Liver (tissue), 9 donors: Measurements from ENCODE around the gene SCGB1C2. TPM values are rescaled to one million over a fixed set of nuclear protein-coding genes. Genes with fewer than 3 reads are reported as not detected.

Source experiments
- DNase-seq: peaks from one replicate; pipeline ENCODE4 v3.0.0-alpha.2; 2017; ENCODE audit warnings: low spot score
- H3K27ac ChIP-seq, 2 donors: one replicate each; pipeline ENCODE4 v1.7.0; 2013; ENCODE audit warnings: inconsistent platforms in 2 of 2, low read length in 2 of 2, control low read depth in 1 of 2, low read depth in 1 of 2, mild to moderate bottlenecking in 1 of 2
- H3K27me3 ChIP-seq, 4 donors: one replicate each; pipeline versions ENCODE4 v1.6.1 to v1.7.0; 2013; ENCODE audit warnings: low read length in 3 of 4, inconsistent platforms in 1 of 4, mild to moderate bottlenecking in 1 of 4, moderate library complexity in 1 of 4; ENCODE audit not compliant: control insufficient read depth in 4 of 4, insufficient read depth in 4 of 4
- H3K36me3 ChIP-seq, 4 donors: one replicate each; pipeline versions ENCODE4 v1.6.1 to v1.7.0; 2013; ENCODE audit warnings: low read length in 3 of 4, mild to moderate bottlenecking in 3 of 4, low read depth in 1 of 4, moderate library complexity in 1 of 4; ENCODE audit not compliant: control insufficient read depth in 4 of 4, insufficient read depth in 3 of 4
- H3K4me1 ChIP-seq, 4 donors: one replicate each; pipeline versions ENCODE4 v1.6.1 to v1.7.0; 2013; ENCODE audit warnings: low read length in 3 of 4, mild to moderate bottlenecking in 3 of 4, moderate library complexity in 1 of 4; ENCODE audit not compliant: control insufficient read depth in 4 of 4, insufficient read depth in 4 of 4
- H3K4me3 ChIP-seq, 3 donors: one replicate each; pipeline versions ENCODE4 v1.6.1 to v1.7.0; 2013; ENCODE audit warnings: low read length in 3 of 3, control low read depth in 1 of 3, low read depth in 1 of 3, mild to moderate bottlenecking in 1 of 3
- H3K9ac ChIP-seq, 2 donors: one replicate each; pipeline ENCODE4 v1.7.0; 2013; ENCODE audit warnings: low read length in 2 of 2, mild to moderate bottlenecking in 2 of 2, moderate library complexity in 2 of 2, control low read depth in 1 of 2, low read depth in 1 of 2
- H3K9me3 ChIP-seq, 4 donors: one replicate each; pipeline versions ENCODE4 v1.6.1 to v1.7.0; 2013; ENCODE audit warnings: low read length in 3 of 4; ENCODE audit not compliant: control insufficient read depth in 4 of 4
- EGR1 ChIP-seq, 2 donors: IDR thresholded peaks; 2 replicates each; pipeline ENCODE4 v1.6.1; 2016 to 2018; ENCODE audit warnings: antibody characterized with exemption in 2 of 2, low read depth in 2 of 2
- FOXA1 ChIP-seq: IDR thresholded peaks from 2 replicates; pipeline ENCODE4 v1.6.1; 2016; ENCODE audit warnings: antibody characterized with exemption
- FOXA2 ChIP-seq: IDR thresholded peaks from 2 replicates; pipeline ENCODE4 v1.6.1; 2016; ENCODE audit warnings: antibody characterized with exemption
- GABPA ChIP-seq, 2 donors: IDR thresholded peaks in 1 of 2; conservative IDR thresholded peaks in 1 of 2; 2 replicates each; pipeline ENCODE4 v1.6.1; 2016; ENCODE audit warnings: antibody characterized with exemption in 2 of 2, mild to moderate bottlenecking in 1 of 2, moderate library complexity in 1 of 2
- HNF4A ChIP-seq, 2 donors: conservative IDR thresholded peaks; 2 replicates each; pipeline ENCODE4 v1.6.1; 2016; ENCODE audit warnings: antibody characterized with exemption in 2 of 2, mild to moderate bottlenecking in 2 of 2
- HNF4G ChIP-seq: IDR thresholded peaks from 2 replicates; pipeline ENCODE4 v1.6.1; 2016; ENCODE audit warnings: antibody characterized with exemption
- JUND ChIP-seq, 2 donors: IDR thresholded peaks; 2 replicates each; pipeline ENCODE4 v1.6.1; 2016; ENCODE audit warnings: antibody characterized with exemption in 2 of 2
- RAD21 ChIP-seq, 2 donors: IDR thresholded peaks; 2 replicates each; pipeline ENCODE4 v1.6.1; 2016; ENCODE audit warnings: antibody characterized with exemption in 2 of 2, mild to moderate bottlenecking in 2 of 2
- RXRA ChIP-seq, 2 donors: IDR thresholded peaks; 2 replicates each; pipeline ENCODE4 v1.6.1; 2017 to 2018; ENCODE audit warnings: antibody characterized with exemption in 2 of 2, mild to moderate bottlenecking in 1 of 2
- SP1 ChIP-seq: IDR thresholded peaks from 2 replicates; pipeline ENCODE4 v1.6.1; 2018; ENCODE audit warnings: antibody characterized with exemption, mild to moderate bottlenecking
- TAF1 ChIP-seq: conservative IDR thresholded peaks from 2 replicates; pipeline ENCODE4 v1.6.1; 2016; ENCODE audit warnings: antibody characterized with exemption, mild to moderate bottlenecking
- YY1 ChIP-seq: IDR thresholded peaks from 2 replicates; pipeline ENCODE4 v1.6.1; 2016; ENCODE audit warnings: antibody characterized with exemption, mild to moderate bottlenecking
- WGBS: extraction: QIAGEN DNeasy Blood & Tissue Kit; methylation state at CpG from one replicate; pipeline ENCODE4 v1.1.7; 2013; 5-methylcytosine and 5-hydroxymethylcytosine counted together
- polyA plus RNA-seq, 2 donors: library from polyadenylated mRNA; stranded (reverse) in 1 of 2; unstranded in 1 of 2; fragments of 200-250 nt in 1 of 2; fragments of >200 nt in 1 of 2; fragmentation: Nextera tagmentation in 1 of 2; extraction: Ambion mirVana in 1 of 2; gene quantifications; one replicate each; pipeline versions ENCODE4 v1.2.1 to v1.2.3, GENCODE V29; 2013 to 2015
- total RNA-seq, 2 donors: library from RNA; depleted of rRNA; stranded (reverse); fragments of >200 nt; gene quantifications; one replicate each; pipeline ENCODE4 v1.2.3, GENCODE V29; 2014
- TF ChIP-seq, protein P1 (sequence below): IDR thresholded peaks from 2 replicates; pipeline ENCODE4 v1.6.1; 2016; ENCODE audit warnings: antibody characterized with exemption
- TF ChIP-seq, protein P2 (sequence below): IDR thresholded peaks from 2 replicates; pipeline ENCODE4 v1.6.1; 2016; ENCODE audit warnings: antibody characterized with exemption, mild to moderate bottlenecking
- TF ChIP-seq, protein P3 (sequence below): IDR thresholded peaks from 2 replicates; pipeline ENCODE4 v1.6.1; 2016; ENCODE audit warnings: antibody characterized with exemption
- donor health status: healthy.
- donor health status: healthy.
- donor health status: healthy.
- donor health status: healthy.
- donor health status: healthy.

SCGB1C2 gene
- total and polyA plus RNA-seq, 4 donors: not detected

DNA sequence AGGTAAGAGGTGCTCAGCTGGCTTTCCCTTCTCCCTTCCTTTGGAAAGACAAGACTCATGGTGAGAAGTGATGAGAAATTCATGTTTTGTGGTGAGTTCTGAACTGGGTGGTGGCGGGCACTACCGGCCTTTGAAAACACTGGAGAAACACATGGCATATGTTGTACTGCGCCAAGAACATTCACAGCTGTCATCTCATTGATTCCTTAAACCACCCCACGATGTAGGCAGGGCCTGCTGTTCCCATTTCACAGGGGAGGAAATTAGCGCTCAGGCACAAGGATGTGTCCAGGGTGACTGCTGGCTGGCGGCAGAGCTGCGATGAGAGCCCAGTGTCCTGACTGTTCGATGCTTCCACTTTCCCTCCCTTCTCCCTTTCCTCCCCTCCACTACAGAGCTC, 45.7 kb downstream of the SCGB1C2 start:
- Histone ChIP-seq H3K27ac (no peak overlapping the region), H3K9ac (no peak overlapping the region), H3K9me3 (no peaks in the 10 kb centered on the region), H3K4me1 (peaks cover 7 to 14% (median 10%) of the 10 kb centered on the region in 4 donors), H3K4me3 (no peak overlapping the region), H3K36me3 (no peaks in the 10 kb centered on the region), H3K27me3 (no peaks in the 10 kb centered on the region)
- TF ChIP-seq TAF1: no peak
- TF ChIP-seq HNF4G: no peak
- TF ChIP-seq RXRA (IDR thresholded peaks at IDR 0.05): no peak
- no peak for TF ChIP-seq RAD21 (IDR thresholded peaks at IDR 0.05)
- TF ChIP-seq FOXA2: no peak
- TF ChIP-seq, protein P1, sequence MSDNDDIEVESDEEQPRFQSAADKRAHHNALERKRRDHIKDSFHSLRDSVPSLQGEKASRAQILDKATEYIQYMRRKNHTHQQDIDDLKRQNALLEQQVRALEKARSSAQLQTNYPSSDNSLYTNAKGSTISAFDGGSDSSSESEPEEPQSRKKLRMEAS: no peak
- 93% methylated on average over 8 of the region's 8 CpGs for WGBS
- no peak for DNase-seq

DNA sequence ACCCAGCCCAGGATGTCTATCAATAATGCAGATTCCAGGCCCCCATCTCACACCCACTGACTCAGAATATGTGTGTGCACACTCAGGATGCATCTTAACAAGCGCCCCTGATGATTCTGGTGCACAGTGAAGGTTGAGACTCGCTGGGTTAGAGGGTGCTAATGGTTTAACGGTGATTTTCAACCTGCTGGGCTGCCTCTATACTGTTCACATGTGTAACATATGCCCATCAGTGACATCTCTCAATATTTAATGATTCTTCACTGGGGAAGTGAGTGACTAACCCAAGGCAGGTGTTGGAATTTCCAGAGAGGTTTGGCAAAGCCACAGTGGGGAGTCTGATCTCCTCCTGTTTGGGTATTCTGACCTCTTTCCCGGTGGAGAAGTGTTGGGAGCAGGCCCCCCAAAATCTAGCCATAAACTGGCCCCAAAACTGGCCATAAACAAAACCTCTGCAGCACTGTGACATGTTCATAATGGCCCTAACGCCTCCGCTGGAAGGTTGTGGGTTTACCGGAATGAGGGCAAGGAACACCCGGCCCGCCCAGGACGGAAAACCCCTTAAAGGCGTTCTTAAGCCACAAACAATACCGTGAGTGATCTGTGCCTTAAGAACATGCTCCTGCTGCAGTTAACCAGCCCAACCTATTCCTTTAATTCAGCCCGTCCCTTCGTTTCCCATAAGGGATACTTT, 48.2 kb downstream of the SCGB1C2 start:
- Histone ChIP-seq H3K36me3 (no peaks in the 10 kb centered on the region), H3K9me3 (no peaks in the 10 kb centered on the region), H3K4me3 (no peak overlapping the region), H3K9ac (no peak overlapping the region), H3K27ac (no peak overlapping the region), H3K27me3 (no peaks in the 10 kb centered on the region), H3K4me1 (peaks cover 6 to 14% (median 10%) of the 10 kb centered on the region in 4 donors)
- 79% methylated on average over 14 of the region's 14 CpGs for WGBS
- DNase-seq: no peak
- no peak for TF ChIP-seq GABPA (IDR thresholded peaks at IDR 0.05 in 1 of 2, conservative IDR thresholded peaks at IDR 0.05 in 1 of 2)
- TF ChIP-seq YY1: no peak
- TF ChIP-seq, protein P2, sequence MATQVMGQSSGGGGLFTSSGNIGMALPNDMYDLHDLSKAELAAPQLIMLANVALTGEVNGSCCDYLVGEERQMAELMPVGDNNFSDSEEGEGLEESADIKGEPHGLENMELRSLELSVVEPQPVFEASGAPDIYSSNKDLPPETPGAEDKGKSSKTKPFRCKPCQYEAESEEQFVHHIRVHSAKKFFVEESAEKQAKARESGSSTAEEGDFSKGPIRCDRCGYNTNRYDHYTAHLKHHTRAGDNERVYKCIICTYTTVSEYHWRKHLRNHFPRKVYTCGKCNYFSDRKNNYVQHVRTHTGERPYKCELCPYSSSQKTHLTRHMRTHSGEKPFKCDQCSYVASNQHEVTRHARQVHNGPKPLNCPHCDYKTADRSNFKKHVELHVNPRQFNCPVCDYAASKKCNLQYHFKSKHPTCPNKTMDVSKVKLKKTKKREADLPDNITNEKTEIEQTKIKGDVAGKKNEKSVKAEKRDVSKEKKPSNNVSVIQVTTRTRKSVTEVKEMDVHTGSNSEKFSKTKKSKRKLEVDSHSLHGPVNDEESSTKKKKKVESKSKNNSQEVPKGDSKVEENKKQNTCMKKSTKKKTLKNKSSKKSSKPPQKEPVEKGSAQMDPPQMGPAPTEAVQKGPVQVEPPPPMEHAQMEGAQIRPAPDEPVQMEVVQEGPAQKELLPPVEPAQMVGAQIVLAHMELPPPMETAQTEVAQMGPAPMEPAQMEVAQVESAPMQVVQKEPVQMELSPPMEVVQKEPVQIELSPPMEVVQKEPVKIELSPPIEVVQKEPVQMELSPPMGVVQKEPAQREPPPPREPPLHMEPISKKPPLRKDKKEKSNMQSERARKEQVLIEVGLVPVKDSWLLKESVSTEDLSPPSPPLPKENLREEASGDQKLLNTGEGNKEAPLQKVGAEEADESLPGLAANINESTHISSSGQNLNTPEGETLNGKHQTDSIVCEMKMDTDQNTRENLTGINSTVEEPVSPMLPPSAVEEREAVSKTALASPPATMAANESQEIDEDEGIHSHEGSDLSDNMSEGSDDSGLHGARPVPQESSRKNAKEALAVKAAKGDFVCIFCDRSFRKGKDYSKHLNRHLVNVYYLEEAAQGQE: no peak
- no peak for TF ChIP-seq RAD21 (IDR thresholded peaks at IDR 0.05)
- no peak for TF ChIP-seq EGR1 (IDR thresholded peaks at IDR 0.05; ENCODE audit: low read depth in 2 of 2)
- no peak for TF ChIP-seq JUND (IDR thresholded peaks at IDR 0.05)
- TF ChIP-seq FOXA2: no peak
- TF ChIP-seq, protein P3, sequence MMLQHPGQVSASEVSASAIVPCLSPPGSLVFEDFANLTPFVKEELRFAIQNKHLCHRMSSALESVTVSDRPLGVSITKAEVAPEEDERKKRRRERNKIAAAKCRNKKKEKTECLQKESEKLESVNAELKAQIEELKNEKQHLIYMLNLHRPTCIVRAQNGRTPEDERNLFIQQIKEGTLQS: no peak
- no peak for TF ChIP-seq SP1
- TF ChIP-seq FOXA1: no peak
- no peak for TF ChIP-seq TAF1
- TF ChIP-seq HNF4G: no peak
- TF ChIP-seq, protein P1: no peak
- no peak for TF ChIP-seq HNF4A (conservative IDR thresholded peaks at IDR 0.05)
